HEK293 (cell line): Measurements from ENCODE around the gene TP53I11.

Source experiments
- CTCF ChIA-PET: fragments of 350-600 bp; formaldehyde crosslinking; extraction: SDS; loops from one replicate; lab custom pipeline; 2021; ENCODE audit warnings: antibody characterized with exemption; lab: Yijun Ruan, JAX
- POLR2A ChIA-PET: fragments of 300-600 bp; formaldehyde crosslinking; extraction: SDS; loops from one replicate; lab custom pipeline; 2020; ENCODE audit warnings: antibody characterized with exemption, inconsistent platforms; lab: Yijun Ruan, JAX
- H3K27ac ChIP-seq: fragments of 200-500 bp; sonication (Bioruptor generic); 2 replicates; pipeline ENCODE4 v1.5.1; 2014; ENCODE audit warnings: low read depth, low read length, control low read depth, inconsistent platforms; ENCODE audit errors: extremely low read depth
- H3K36me3 ChIP-seq, 2 experiments: fragments of 200-500 bp in 1 of 2; sonication (Bioruptor generic) in 1 of 2; 1 replicate in 1 of 2; 2 replicates in 1 of 2; pipeline ENCODE4 v1.5.1; 2014 to 2017; ENCODE audit warnings: inconsistent platforms in 2 of 2, low read length in 2 of 2; ENCODE audit not compliant: control insufficient read depth in 2 of 2, insufficient read depth in 1 of 2
- H3K4me1 ChIP-seq: fragments of 200-500 bp; sonication (Bioruptor generic); 2 replicates; pipeline ENCODE4 v1.5.1; 2014; ENCODE audit warnings: mild to moderate bottlenecking, low read length, inconsistent platforms; ENCODE audit not compliant: control insufficient read depth, insufficient read depth
- H3K4me3 ChIP-seq: 2 replicates; pipeline ENCODE4 v1.5.1; 2011; ENCODE audit warnings: low read depth, mild to moderate bottlenecking, control low read depth, low read length, moderate library complexity
- H3K9me3 ChIP-seq: fragments of 200-500 bp; sonication (Bioruptor generic); 2 replicates; pipeline ENCODE4 v1.5.1; 2014; ENCODE audit warnings: low read depth, low read length, inconsistent platforms; ENCODE audit not compliant: control insufficient read depth, insufficient read depth
- GLI4 ChIP-seq: fragments of 450-650 bp; formaldehyde crosslinking; IDR thresholded peaks from 2 replicates; pipeline ENCODE4 v1.5.1; 2016; ENCODE audit warnings: missing biosample characterization, missing genetic modification characterization
- KLF1 ChIP-seq: fragments of 450-650 bp; formaldehyde crosslinking; IDR thresholded peaks from 2 replicates; pipeline ENCODE4 v1.5.1; 2016; ENCODE audit warnings: missing biosample characterization, missing genetic modification characterization
- ZBTB1 ChIP-seq: fragments of 450-650 bp; formaldehyde crosslinking; IDR thresholded peaks from 2 replicates; pipeline ENCODE4 v1.5.1; 2016; ENCODE audit warnings: missing biosample characterization, missing genetic modification characterization
- ZBTB10 ChIP-seq: fragments of 450-650 bp; formaldehyde crosslinking; IDR thresholded peaks from 2 replicates; pipeline ENCODE4 v1.5.1; 2016; ENCODE audit warnings: missing biosample characterization, missing genetic modification characterization
- ZNF114 ChIP-seq: fragments of 450-650 bp; formaldehyde crosslinking; IDR thresholded peaks from 2 replicates; pipeline ENCODE4 v1.5.0; 2017; ENCODE audit warnings: missing biosample characterization, missing genetic modification characterization
- ZNF18 ChIP-seq: fragments of 450-650 bp; formaldehyde crosslinking; IDR thresholded peaks from 2 replicates; pipeline ENCODE4 v1.5.1; 2016; ENCODE audit warnings: missing biosample characterization, missing genetic modification characterization
- ZNF24 ChIP-seq: fragments of 450-650 bp; formaldehyde crosslinking; IDR thresholded peaks from 2 replicates; pipeline ENCODE4 v1.5.1; 2016; ENCODE audit warnings: missing biosample characterization, missing genetic modification characterization
- ZNF280C ChIP-seq: fragments of 450-650 bp; formaldehyde crosslinking; IDR thresholded peaks from 2 replicates; pipeline ENCODE4 v1.5.1; 2016; ENCODE audit warnings: missing biosample characterization, missing genetic modification characterization
- ZNF311 ChIP-seq: fragments of 450-650 bp; formaldehyde crosslinking; IDR thresholded peaks from 2 replicates; pipeline ENCODE4 v1.5.1; 2017; ENCODE audit warnings: missing biosample characterization, missing genetic modification characterization, borderline replicate concordance
- ZNF37A ChIP-seq: fragments of 450-650 bp; IDR thresholded peaks from 2 replicates; pipeline ENCODE4 v1.5.1; 2018; ENCODE audit warnings: missing biosample characterization, missing genetic modification characterization
- ZNF449 ChIP-seq: fragments of 450-650 bp; formaldehyde crosslinking; IDR thresholded peaks from 2 replicates; pipeline ENCODE4 v1.5.1; 2017; ENCODE audit warnings: missing biosample characterization, mild to moderate bottlenecking, missing genetic modification characterization, moderate library complexity
- ZNF624 ChIP-seq: fragments of 450-650 bp; formaldehyde crosslinking; IDR thresholded peaks from 2 replicates; pipeline ENCODE4 v1.5.1; 2017; ENCODE audit warnings: missing biosample characterization, missing genetic modification characterization
- ZNF692 ChIP-seq: fragments of 450-650 bp; formaldehyde crosslinking; IDR thresholded peaks from 2 replicates; pipeline ENCODE4 v1.5.1; 2016; ENCODE audit warnings: missing biosample characterization, missing genetic modification characterization
- ZNF777 ChIP-seq: fragments of 450-650 bp; formaldehyde crosslinking; IDR thresholded peaks from 2 replicates; pipeline ENCODE4 v1.5.1; 2017; ENCODE audit warnings: missing biosample characterization, missing genetic modification characterization, borderline replicate concordance
- ZNF792 ChIP-seq: fragments of 450-650 bp; formaldehyde crosslinking; IDR thresholded peaks from 2 replicates; pipeline ENCODE4 v1.5.1; 2016; ENCODE audit warnings: missing biosample characterization, missing genetic modification characterization
- ZNF830 ChIP-seq: fragments of 450-650 bp; IDR thresholded peaks from 2 replicates; pipeline ENCODE4 v1.5.0; 2018; ENCODE audit warnings: missing biosample characterization, missing genetic modification characterization, low read depth, mild to moderate bottlenecking, moderate library complexity
- ZSCAN23 ChIP-seq: fragments of 450-650 bp; formaldehyde crosslinking; IDR thresholded peaks from 2 replicates; pipeline ENCODE4 v1.5.1; 2016; ENCODE audit warnings: missing biosample characterization, missing genetic modification characterization

Gene TP53I11

GRCh38 chr11:44968510-44968909, 17.8 kb upstream of the TP53I11 start (continued):
- TF ChIP-seq ZBTB10 (tag by site-specific recombination) = no peak

- ChIA-PET CTCF (no interaction called here), POLR2A (no interaction called here)
- Histone ChIP-seq H3K4me3 (no peak overlapping the region), H3K36me3 (no peaks in the 10 kb centered on the region), H3K27ac (no peak overlapping the region), H3K4me1 (no peaks in the 10 kb centered on the region), H3K9me3 (no peaks in the 10 kb centered on the region)
- no peak for TF ChIP-seq ZNF692
- no peak for TF ChIP-seq ZNF311 (tag by site-specific recombination)
- TF ChIP-seq ZNF449 = no peak
- no peak for TF ChIP-seq ZBTB1 (tag by site-specific recombination)
- no peak for TF ChIP-seq ZNF24 (tag by site-specific recombination)
- TF ChIP-seq ZNF830 (tag by site-specific recombination) = no peak
- TF ChIP-seq ZNF37A = no peak
- TF ChIP-seq KLF1 (tag by site-specific recombination) = no peak
- TF ChIP-seq ZNF777 (tag by site-specific recombination) = no peak
- no peak for TF ChIP-seq ZNF280C (tag by site-specific recombination)
- no peak for TF ChIP-seq GLI4 (tag by site-specific recombination)
- TF ChIP-seq ZNF114 (tag by site-specific recombination) = no peak
- TF ChIP-seq ZSCAN23 (tag by site-specific recombination) = no peak
- TF ChIP-seq ZNF624 = no peak
- no peak for TF ChIP-seq ZNF18 (tag by site-specific recombination)
- TF ChIP-seq ZNF792 (tag by site-specific recombination) = no peak
Measured at GRCh38 chr11:44967930-44968496, 17.3 kb upstream of the TP53I11 start.
